ENCODE results near the gene PRL. TPM values are rescaled to one million over a fixed set of nuclear protein-coding genes. Genes with fewer than 3 reads are reported as not detected.

The PRL gene
- total and polyA plus RNA-seq, 2 of the 13 experiments (the other 11 are each of a cell fraction or from before 2014, with no cell fraction given) = not detected

DNA sequence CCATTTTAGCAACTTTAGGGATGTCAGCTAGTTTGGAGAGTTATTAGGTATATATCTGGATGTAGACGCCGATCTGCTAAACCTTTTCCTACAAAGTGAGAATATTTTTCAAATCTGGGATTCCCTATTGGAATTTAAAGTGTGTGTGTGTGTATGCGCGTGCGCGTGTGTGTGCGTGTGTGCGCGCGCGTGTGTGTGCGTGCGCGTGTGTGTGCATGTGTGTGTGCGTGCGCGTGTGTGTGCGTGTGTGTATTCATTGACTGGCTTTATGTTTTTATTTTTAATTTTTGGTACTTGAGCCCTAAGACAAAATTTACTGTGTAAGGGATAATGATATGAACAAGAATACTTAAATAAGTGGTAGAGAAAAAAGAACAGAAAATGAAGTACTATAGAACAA lies 8.1 kb downstream of the PRL start (continued):
- TF ChIP-seq PHF20 (CRISPR knock-in tag; IDR thresholded peaks at IDR 0.05) = no peak
- no peak for TF ChIP-seq ZNF7 (CRISPR knock-in tag; IDR thresholded peaks at IDR 0.05)
- no peak for TF ChIP-seq SYNCRIP (IDR thresholded peaks at IDR 0.05; ENCODE audit: insufficient read depth, low read depth, low read length)
- TF ChIP-seq, protein P1, sequence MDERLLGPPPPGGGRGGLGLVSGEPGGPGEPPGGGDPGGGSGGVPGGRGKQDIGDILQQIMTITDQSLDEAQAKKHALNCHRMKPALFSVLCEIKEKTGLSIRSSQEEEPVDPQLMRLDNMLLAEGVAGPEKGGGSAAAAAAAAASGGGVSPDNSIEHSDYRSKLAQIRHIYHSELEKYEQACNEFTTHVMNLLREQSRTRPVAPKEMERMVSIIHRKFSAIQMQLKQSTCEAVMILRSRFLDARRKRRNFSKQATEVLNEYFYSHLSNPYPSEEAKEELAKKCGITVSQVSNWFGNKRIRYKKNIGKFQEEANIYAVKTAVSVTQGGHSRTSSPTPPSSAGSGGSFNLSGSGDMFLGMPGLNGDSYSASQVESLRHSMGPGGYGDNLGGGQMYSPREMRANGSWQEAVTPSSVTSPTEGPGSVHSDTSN (CRISPR knock-in tag; IDR thresholded peaks at IDR 0.05) = no peak
- TF ChIP-seq, protein P2, sequence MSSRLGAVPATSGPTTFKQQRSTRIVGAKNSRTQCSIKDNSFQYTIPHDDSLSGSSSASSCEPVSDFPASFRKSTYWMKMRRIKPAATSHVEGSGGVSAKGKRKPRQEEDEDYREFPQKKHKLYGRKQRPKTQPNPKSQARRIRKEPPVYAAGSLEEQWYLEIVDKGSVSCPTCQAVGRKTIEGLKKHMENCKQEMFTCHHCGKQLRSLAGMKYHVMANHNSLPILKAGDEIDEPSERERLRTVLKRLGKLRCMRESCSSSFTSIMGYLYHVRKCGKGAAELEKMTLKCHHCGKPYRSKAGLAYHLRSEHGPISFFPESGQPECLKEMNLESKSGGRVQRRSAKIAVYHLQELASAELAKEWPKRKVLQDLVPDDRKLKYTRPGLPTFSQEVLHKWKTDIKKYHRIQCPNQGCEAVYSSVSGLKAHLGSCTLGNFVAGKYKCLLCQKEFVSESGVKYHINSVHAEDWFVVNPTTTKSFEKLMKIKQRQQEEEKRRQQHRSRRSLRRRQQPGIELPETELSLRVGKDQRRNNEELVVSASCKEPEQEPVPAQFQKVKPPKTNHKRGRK (CRISPR knock-in tag; IDR thresholded peaks at IDR 0.05) = no peak

DNA sequence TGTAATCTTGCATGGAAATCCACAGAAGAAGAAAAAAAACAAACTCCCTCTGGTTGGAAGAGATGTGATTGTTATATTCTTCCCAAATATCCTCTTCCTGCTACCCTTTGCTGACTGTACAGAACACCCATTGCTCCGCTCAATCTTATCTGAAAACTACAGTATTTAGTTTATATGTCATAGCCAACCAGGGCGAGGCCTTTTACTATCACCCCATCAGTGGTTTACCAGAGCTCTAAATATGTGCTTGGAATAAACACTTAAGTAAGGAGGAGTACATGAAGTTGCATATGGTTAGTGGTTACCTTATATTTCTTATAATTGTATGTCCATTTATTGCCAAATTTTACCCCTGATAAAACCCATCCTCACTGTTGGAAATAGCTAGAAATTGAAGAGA lies 12.2 kb downstream of the PRL start:
- H3K79me2 ChIP-seq (ENCODE audit: insufficient read depth, low read length) = no peaks in the 10 kb centered on the region
- H3K36me3 ChIP-seq (replicated peaks in 1 of 2; ENCODE audit: control insufficient read depth in 1 of 2, insufficient read depth in 2 of 2, low read length in 2 of 2) = no peaks in the 10 kb centered on the region
- ATAC-seq = no peak
- no peaks in the 10 kb centered on the region for H4K20me1 ChIP-seq (ENCODE audit: insufficient read depth, low read length)
- POLR2A ChIA-PET = no interaction called here
- FAIRE-seq = no peak
- no peak overlapping the region for H3K4me3 ChIP-seq (replicated peaks in 1 of 3; ENCODE audit: insufficient read depth in 1 of 3, low read depth in 2 of 3, low read length in 3 of 3)
- H3K4me2 ChIP-seq (ENCODE audit: low read depth, low read length) = no peak overlapping the region
- BruUV-seq (replicated peaks) = no TSS peak
- no peak for DNase-seq (ENCODE audit: low spot score)
- no peaks in the 10 kb centered on the region for H3K27me3 ChIP-seq (ENCODE audit: control insufficient read depth in 1 of 2, insufficient read depth in 2 of 2, low read length in 2 of 2)
- 9% methylated on average over 2 of the region's 2 CpGs for WGBS (ENCODE audit: low lambda C conversion rate)
- H3K27ac ChIP-seq (ENCODE audit: extremely low read length, insufficient read depth, low read length) = no peak overlapping the region
- CTCF ChIA-PET (ENCODE audit: low intra/inter-chr PET ratio, low total read pairs) = no interaction called here
- H3K9ac ChIP-seq (ENCODE audit: insufficient read depth, low read depth, low read length) = no peak overlapping the region
- intact Hi-C loops (cut with micrococcal nuclease; ENCODE audit: unreplicated experiment) = no loop called here
- in situ Hi-C loops (cut with HindIII; ENCODE audit: extremely low pct_ligation_motif_present, low pct_unique_long_range_greater_than_20kb) = no loop called here
- H3K4me1 ChIP-seq (ENCODE audit: insufficient read depth, low read length) = no peaks in the 10 kb centered on the region
- no peak overlapping the region for H2AFZ ChIP-seq (ENCODE audit: low read length)
- peaks cover 71% of the 10 kb centered on the region for H3K9me3 ChIP-seq (ENCODE audit: low read length)
- no peak for TF ChIP-seq ZBTB7A (CRISPR knock-in tag; IDR thresholded peaks at IDR 0.05)
- TF ChIP-seq SOX13 (IDR thresholded peaks at IDR 0.05) = no peak
- no peak for TF ChIP-seq SOX13 (CRISPR knock-in tag; conservative IDR thresholded peaks at IDR 0.05 in 1 of 2, IDR thresholded peaks at IDR 0.05 in 1 of 2)
- TF ChIP-seq RORA (CRISPR knock-in tag; IDR thresholded peaks at IDR 0.05) = no peak
- no peak for TF ChIP-seq BORCS8-MEF2B (CRISPR knock-in tag; IDR thresholded peaks at IDR 0.05)
- TF ChIP-seq ZNF383 (CRISPR knock-in tag; IDR thresholded peaks at IDR 0.05; ENCODE audit: borderline replicate concordance) = no peak
- TF ChIP-seq, protein P3, sequence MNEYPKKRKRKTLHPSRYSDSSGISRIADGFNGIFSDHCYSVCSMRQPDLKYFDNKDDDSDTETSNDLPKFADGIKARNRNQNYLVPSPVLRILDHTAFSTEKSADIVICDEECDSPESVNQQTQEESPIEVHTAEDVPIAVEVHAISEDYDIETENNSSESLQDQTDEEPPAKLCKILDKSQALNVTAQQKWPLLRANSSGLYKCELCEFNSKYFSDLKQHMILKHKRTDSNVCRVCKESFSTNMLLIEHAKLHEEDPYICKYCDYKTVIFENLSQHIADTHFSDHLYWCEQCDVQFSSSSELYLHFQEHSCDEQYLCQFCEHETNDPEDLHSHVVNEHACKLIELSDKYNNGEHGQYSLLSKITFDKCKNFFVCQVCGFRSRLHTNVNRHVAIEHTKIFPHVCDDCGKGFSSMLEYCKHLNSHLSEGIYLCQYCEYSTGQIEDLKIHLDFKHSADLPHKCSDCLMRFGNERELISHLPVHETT (CRISPR knock-in tag; conservative IDR thresholded peaks at IDR 0.05) = no peak
- TF ChIP-seq, protein P4, sequence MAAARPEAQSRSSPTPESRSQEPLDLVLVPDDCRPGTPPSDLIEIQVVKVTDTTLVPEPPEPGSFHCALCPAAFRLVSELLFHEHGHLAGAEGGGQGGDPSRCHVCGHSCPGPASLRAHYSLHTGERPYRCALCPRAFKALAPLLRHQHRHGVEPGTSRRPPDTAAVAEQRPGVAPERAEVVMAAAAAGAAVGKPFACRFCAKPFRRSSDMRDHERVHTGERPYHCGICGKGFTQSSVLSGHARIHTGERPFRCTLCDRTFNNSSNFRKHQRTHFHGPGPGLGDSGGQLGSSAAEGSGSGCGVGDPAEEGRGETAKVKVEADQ (CRISPR knock-in tag; IDR thresholded peaks at IDR 0.05; ENCODE audit: borderline replicate concordance) = no peak
- TF ChIP-seq MEIS1 (CRISPR knock-in tag; IDR thresholded peaks at IDR 0.05; ENCODE audit: borderline replicate concordance) = no peak
- TF ChIP-seq, protein P5, sequence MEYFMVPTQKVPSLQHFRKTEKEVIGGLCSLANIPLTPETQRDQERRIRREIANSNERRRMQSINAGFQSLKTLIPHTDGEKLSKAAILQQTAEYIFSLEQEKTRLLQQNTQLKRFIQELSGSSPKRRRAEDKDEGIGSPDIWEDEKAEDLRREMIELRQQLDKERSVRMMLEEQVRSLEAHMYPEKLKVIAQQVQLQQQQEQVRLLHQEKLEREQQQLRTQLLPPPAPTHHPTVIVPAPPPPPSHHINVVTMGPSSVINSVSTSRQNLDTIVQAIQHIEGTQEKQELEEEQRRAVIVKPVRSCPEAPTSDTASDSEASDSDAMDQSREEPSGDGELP (IDR thresholded peaks at IDR 0.05; ENCODE audit: borderline replicate concordance, low read depth) = no peak
- no peak for TF ChIP-seq STAG1 (CRISPR knock-in tag; IDR thresholded peaks at IDR 0.05)
- TF ChIP-seq SMARCC2 (IDR thresholded peaks at IDR 0.05) = no peak
- no peak for TF ChIP-seq RFXAP (CRISPR knock-in tag; IDR thresholded peaks at IDR 0.05; ENCODE audit: borderline replicate concordance)
- TF ChIP-seq KDM4B (CRISPR knock-in tag; IDR thresholded peaks at IDR 0.05) = no peak
- no peak for TF ChIP-seq HNF4A (CRISPR knock-in tag; IDR thresholded peaks at IDR 0.05)
- TF ChIP-seq SMC3 (IDR thresholded peaks at IDR 0.05; ENCODE audit: low read length) = no peak

Data from HepG2 (cell line).